Anterior cingulate cortex (tissue), 58 donors: Measurements from ENCODE around the gene NOP53.
"Not testable (repeated sequence)": the region's sequence is repeated elsewhere in the genome, so short reads cannot be mapped to it uniquely, and the experiment has no call there.

Experiments
- DNase-seq, 58 donors: peaks; one replicate each; lab custom pipeline; 2025; lab: John Stamatoyannopoulos, UW

The NOP53 gene

DNA sequence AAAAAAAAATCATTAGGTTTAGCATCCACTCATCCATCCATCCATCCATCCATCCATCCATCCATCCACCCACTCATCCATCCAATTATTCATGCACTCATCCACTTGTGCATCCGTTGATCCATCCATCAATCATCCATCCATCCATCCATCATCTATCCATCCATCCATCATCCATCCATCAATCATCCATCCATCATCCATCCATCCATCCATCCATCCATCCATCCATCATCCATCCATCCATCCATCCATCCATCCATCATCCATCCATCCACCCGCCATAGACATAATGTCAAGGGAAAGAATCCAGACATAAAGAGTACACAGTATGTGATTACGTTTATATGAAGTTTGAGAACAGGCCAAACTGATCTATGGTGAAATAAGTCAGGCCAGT, 24.2 kb downstream of the NOP53 start:
- no peak for DNase-seq

- not testable (repeated sequence) for DNase-seq
Observed at GRCh38 chr19:47771291-47771690, 25.9 kb downstream of the NOP53 start.

GRCh38 chr19:47776568-47776967, 31.2 kb downstream of the NOP53 start:
- DNase-seq = peak in 7 of 58 donors; percentile 5 to 64 (median 31)

DNA sequence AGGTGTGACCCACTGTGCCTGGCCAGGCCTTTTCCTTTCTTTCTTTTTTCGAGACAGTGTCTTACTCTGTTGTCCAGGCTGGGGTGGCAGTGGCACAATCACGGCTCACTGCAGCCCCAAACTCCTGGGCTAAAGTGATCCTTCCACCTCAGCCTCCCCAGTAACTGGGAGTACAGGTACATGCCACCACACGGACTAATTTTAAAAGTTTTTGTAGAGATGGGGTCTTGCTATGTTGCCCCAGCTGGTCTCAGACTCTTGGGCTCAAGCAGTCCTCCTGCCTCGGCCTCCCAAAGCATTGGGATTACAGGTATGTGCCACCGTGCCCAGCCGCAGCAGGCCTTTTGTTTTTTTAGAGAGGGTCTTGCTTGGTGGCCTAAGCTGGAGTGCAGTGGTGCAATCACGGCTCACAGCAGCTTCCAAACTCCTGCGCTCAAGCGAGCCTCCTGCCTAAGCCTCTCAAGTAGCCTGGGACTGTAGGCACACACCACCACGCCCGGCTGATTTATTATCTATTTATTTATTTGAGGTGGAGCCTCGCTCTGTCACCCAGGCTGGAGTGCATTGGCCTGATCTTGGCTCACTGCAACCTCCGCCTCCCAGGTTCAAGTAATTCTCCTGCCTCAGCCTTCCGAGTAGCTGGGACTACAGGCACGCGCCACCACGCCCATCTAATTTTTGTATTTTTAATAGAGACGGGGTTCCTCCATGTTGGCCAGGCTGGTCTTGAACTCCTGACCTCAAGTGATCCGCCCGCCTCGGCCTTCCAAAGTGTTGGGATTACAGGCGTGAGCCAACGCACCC, 32.1 kb downstream of the NOP53 start:
- not testable (repeated sequence) for DNase-seq

DNA sequence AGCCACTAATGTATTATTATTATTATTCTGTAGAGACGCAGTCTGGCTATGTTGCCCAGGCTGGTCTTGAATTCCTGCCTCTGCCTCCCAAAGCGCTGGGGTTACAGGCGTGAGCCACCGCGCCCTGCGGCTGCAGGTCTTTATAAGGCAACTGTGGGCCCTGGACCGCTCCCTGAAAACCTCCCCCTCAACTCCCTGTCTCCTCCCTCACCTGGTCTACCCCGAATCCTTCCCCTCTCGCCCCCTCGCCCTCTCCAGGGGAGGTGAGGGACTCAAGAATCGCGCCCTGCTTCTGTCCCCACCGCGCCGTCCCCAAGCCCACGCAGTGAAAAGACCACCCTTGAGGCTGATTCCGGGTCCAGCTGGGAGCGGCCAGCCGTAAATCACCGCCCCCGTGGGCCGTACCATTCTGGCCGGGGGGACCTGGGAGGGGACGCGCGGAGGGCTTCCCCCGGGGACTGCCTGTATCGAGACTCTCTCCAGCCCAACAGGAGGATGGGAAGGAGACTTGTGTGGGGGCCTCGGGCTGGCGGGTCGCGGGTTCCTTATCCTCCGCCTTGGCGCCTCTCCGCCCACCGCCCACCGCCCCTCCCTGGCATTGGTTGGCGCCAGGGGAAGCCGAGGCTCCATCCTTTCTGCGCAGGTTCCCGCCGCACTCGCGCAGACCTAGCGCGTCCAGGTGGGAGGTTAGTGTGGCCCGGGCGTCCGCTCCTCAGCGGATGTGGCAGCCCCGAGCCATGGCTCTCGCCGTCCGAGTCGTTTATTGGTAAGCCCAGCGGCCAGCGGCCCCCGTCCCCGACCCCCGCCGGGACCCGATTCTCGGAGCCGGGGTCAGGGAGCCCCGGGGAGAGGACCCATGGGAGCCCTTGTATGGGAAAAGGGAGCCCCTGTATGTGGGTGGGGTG, 33.0 kb downstream of the NOP53 start, which contains the start of gene SELENOW:
Gene SELENOW, plus strand, starts transcription at position 655 of the 905 bp plus-strand sequence. Its CDS starts 83 bp downstream, at position 738.
- DNase-seq = peak in 57 of 58 donors; percentile 50 to 93 (median 83)

DNA sequence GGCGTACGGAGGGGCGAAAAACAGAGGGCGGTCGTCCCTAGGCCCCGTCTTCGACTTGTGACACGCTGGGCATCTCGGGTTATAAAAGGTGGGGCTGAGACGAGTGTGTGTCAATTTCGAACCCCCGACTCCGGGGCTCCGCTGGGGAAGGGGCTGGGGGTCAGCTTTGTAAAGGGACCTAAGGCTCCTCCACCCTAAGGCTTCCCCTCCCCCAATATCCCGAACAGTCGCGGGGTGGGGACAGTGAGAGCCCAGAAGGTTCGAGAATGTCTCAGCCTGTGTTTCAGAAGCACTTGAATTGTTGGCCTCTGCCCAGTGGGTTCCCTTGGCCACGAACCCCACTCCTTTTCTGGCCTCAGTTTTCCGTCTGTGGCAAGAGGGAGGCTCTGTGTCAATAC, 33.6 kb downstream of the NOP53 start:
- peak in 49 of 58 donors; percentile 8 to 75 (median 35) for DNase-seq

- DNase-seq = peak in 39 of 58 donors; percentile 6 to 62 (median 29)
Observed at GRCh38 chr19:47779524-47780214, 34.3 kb downstream of the NOP53 start.

DNA sequence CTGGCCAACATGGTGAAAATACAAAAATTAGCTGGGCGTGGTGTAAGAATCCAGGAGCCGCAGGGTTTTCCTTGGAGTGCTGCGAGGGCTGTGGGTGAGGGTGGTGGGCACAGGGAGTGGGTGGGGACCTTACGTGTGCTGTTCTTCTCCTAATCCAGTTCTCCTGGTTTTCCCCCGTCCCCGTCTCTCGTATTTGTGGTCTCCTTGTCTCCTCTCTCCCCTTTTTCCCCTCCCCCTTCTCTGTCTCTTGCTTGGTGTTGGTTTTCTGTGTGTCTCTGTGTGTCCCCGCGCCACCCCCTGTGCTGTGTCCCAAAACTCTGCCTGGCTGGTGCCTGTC, 34.8 kb downstream of the NOP53 start:
- no peak for DNase-seq

DNA sequence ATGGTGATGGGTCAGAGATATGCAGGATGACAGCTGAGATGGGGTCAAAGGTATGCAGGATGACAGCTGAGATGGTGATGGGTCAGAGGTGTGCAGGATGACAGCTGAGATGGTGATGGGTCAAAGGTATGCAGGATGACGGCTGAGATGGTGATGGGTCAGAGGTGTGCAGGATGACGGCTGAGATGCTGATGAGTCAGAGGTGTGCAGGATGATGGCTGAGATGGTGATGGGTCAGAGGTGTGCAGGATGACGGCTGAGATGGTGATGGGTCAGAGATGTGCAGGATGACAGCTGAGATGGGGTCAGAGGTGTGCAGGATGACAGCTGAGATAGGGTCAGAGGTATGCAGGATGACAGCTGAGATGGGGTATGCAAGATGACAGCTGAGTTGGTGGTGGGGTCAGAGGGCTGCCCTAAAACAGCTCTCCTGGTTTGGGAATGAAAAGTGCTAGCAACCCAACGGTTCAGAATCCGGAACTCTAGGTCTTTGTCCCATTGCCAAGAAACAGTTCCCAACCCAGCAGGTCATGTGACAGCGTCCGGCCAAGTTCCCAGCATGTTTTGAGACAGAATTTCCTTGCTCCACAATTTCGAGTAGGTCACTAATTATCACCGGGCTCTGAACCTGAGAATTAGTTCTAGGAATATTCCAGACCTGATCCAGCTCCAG, 36.4 kb downstream of the NOP53 start:
- peak in 49 of 58 donors; percentile 4 to 79 (median 44) for DNase-seq

DNA sequence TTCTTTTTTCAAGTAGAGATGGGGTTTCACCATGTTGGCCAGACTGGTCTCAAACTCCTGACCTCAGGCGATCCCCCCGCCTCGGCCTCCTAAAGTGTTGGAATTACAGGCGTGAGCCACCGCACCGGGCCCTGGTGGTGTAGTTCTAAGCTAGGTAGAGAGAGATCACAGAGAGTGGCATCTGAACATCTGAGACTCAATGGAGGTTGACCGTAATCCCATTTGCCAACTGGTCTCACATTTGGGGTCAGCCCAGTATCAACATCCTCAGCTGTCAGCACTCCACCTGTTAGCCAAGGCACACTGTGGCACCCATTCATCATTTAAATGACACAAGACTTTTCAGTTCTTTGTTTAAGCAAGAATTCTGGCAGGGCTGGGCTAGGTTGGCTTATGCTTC, 41.2 kb downstream of the NOP53 start:
- DNase-seq = no peak

DNA sequence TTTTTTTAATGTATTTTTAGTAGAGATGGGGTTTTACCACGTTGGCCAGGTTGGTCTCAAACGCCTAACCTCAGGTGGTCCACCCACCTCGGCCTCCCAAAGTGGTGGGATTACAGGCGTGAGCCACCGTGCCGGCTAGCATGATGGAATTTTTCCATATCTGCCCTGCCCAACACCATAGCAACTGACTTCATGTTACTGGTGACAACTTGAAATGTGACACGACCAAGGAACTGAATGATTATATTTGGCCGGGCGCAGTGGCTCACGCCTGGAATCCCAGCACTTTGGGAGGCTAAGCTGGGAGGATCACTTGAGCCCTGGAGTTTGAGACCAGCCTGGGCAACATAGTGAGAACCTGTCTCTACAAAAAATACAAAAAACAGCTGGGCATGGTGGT, 42.0 kb downstream of the NOP53 start:
- not testable (repeated sequence) for DNase-seq

GRCh38 chr19:47789811-47790210, 44.5 kb downstream of the NOP53 start:
- DNase-seq = not testable (repeated sequence)

GRCh38 chr19:47790398-47790814, 45.1 kb downstream of the NOP53 start:
- DNase-seq = peak in 52 of 58 donors; percentile 4 to 89 (median 46)

DNA sequence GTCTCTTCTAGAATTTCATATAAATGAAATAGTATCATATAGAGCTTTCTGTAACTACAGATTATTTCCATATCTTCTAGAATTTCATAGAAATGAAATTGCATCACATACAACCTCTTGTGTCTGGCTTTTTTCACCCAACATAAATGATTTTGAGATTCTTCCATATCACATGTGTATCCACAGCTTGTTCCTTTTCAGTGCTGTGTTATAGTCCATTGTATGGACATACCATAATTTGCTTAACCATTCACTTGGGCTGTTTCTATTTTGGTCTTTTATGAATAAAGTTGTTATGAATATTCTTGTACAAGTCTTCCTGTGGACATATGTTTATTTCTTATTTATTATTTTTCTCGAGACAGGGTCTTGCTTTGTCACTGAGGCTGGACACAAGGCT, 47.3 kb downstream of the NOP53 start:
- no peak for DNase-seq

DNA sequence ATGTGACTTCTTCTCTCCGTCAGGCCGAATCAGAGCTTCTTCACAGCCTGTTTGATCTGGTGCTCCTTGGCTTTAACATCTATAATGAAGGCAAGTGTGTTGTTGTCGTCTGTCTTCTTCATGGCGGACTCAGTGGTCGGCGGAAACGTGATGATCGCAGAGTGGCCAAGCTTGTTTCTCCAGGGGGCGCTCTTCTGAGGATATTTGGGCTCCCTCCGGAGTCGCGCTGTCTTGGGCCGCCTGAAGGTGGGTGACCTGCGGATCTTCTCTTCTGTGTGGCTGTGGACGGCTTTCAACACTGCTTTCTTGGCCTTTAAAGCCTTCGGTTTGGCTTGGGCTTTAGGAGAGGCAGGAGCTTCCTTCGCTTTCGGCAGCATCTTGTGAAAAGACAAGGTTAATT, 49.2 kb downstream of the NOP53 start:
- no peak for DNase-seq

- DNase-seq = no peak
Observed at GRCh38 chr19:47796785-47797184, 51.4 kb downstream of the NOP53 start.

GRCh38 chr19:47797996-47798903, 52.9 kb downstream of the NOP53 start:
- DNase-seq = no peak

- no peak for DNase-seq
Observed at GRCh38 chr19:47798904-47799266, 53.5 kb downstream of the NOP53 start.

GRCh38 chr19:47801270-47801669, 55.9 kb downstream of the NOP53 start:
- DNase-seq = no peak
